PC-9 (cell line): ENCODE measurements around the gene NAA40.

Experiments used
- EZH2 ChIP-seq: fragments of 200-600 bp; sonication (generic); IDR thresholded peaks from 2 replicates; pipeline ENCODE4 v1.8.0; 2017; ENCODE audit warnings: antibody characterized with exemption, low read depth
- TF ChIP-seq, protein P1 (sequence below): fragments of 200-600 bp; sonication (generic); conservative IDR thresholded peaks from 2 replicates; pipeline ENCODE4 v1.6.1; 2017; ENCODE audit warnings: mixed run types, antibody characterized with exemption, mild to moderate bottlenecking, moderate library complexity

DNA sequence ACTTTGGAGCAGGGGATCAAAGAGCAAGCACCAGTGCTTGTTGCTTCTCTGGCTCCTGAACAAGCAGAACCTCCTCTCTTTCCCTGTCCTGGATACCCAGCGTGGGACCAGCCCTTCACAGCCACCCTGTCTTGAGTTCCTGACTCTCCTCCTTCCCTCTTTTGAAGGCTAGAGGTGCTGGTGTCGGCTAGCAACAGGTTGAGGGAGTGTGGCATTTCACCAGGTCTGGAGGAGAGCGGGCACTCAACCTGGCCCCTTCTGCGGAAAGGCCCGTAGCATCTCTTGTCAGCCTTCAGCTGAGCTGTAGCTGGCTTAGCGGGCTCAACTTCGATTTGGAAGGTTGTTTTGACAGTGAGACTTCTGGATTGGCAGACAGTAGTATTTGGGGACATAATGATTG lies 48.4 kb upstream of the NAA40 start:
- TF ChIP-seq, protein P1, sequence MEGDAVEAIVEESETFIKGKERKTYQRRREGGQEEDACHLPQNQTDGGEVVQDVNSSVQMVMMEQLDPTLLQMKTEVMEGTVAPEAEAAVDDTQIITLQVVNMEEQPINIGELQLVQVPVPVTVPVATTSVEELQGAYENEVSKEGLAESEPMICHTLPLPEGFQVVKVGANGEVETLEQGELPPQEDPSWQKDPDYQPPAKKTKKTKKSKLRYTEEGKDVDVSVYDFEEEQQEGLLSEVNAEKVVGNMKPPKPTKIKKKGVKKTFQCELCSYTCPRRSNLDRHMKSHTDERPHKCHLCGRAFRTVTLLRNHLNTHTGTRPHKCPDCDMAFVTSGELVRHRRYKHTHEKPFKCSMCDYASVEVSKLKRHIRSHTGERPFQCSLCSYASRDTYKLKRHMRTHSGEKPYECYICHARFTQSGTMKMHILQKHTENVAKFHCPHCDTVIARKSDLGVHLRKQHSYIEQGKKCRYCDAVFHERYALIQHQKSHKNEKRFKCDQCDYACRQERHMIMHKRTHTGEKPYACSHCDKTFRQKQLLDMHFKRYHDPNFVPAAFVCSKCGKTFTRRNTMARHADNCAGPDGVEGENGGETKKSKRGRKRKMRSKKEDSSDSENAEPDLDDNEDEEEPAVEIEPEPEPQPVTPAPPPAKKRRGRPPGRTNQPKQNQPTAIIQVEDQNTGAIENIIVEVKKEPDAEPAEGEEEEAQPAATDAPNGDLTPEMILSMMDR: no peak
- TF ChIP-seq EZH2: no peak
